ENCODE measurements around the gene VSTM2B. TPM values are rescaled to one million over a fixed set of nuclear protein-coding genes. Genes with fewer than 3 reads are reported as not detected.
"Not testable (repeated sequence)": the region's sequence is repeated elsewhere in the genome, so short reads cannot be mapped to it uniquely, and the experiment has no call there.

The VSTM2B gene
- total RNA-seq, 1 donor from 2014 or later: not detected

DNA sequence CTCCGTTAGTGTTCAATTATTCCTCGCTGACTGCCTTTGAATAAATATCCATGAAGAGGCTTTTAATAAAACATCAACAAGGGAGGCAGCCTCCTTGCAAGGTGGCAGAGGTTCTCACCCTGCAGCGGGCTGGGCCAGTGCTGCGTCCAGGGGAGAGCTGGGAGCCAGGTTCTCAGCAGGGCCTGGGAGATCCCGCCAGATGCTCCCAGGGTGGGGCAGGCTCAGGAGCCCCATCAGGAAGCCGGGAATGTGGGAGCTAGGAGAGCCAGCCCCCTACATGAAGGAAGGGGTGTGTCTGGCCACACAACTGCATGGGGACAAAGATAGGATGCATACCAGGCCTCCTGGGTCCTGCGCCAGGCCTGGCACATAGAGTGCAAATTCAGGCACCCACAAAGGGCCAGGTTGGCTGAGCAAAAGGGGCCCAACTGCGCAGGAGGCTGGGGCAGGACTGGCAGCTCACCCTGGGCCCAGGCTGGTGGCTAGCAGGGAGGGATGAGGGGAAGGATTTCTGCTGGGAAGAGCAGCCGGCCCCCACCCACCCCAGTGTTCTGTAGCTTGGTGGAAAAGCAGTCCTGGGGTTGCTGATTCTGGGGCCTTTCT lies 22.8 kb downstream of the VSTM2B start:
- TF ChIP-seq, protein P1, sequence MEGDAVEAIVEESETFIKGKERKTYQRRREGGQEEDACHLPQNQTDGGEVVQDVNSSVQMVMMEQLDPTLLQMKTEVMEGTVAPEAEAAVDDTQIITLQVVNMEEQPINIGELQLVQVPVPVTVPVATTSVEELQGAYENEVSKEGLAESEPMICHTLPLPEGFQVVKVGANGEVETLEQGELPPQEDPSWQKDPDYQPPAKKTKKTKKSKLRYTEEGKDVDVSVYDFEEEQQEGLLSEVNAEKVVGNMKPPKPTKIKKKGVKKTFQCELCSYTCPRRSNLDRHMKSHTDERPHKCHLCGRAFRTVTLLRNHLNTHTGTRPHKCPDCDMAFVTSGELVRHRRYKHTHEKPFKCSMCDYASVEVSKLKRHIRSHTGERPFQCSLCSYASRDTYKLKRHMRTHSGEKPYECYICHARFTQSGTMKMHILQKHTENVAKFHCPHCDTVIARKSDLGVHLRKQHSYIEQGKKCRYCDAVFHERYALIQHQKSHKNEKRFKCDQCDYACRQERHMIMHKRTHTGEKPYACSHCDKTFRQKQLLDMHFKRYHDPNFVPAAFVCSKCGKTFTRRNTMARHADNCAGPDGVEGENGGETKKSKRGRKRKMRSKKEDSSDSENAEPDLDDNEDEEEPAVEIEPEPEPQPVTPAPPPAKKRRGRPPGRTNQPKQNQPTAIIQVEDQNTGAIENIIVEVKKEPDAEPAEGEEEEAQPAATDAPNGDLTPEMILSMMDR (conservative IDR thresholded peaks at IDR 0.05; ENCODE audit: low read depth, low read length): no peak
- DNase-seq (ENCODE audit: low read depth): no peak
- H3K4me3 ChIP-seq (ENCODE audit: low read depth, low read length): no peak overlapping the region

DNA sequence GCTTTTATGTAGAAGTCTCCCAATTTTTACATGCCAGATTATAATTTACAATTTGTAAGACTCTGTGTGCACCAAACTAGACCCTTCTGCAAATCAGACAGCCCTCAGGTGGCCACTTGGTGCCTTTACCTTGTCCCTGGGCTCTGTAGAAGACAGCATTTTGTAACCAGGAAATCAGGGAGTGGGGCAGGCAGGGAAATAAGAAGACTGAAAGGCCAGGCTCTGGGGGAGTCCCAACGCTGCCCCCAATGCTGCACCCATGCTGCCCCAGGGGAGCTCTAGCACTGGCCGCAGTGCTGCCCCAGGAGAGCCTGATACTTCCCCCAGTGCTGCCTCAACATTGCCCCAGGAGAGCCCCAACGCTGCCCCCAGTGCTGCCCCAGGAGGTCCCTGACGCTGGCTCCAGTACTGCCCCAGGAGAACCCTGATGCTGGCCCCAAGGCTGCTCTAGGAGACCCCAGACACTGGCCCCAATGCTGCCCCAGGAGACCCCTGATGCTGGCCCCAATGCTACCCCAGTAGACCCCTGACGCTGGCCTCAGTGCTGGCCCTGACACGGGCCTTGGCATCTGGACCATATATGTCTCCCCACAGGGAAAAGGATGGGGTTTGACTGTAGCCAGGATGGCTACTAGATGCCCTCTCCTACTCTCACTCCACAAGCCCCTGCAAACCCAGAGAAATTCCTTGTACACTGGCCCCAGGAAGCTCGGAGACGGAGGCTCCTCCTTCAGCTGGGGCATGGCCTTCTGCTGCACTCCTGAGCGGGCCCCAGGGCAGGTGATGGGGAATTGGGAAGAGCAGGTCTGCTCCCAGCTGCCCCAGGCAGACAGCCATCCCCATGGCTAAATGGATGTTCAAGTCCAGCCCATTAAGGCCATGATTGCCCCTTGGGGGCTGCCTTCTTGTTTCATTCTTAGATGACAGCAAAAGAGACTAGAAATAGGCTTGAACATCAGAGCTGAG lies 23.6 kb downstream of the VSTM2B start:
- TF ChIP-seq, protein P1 (conservative IDR thresholded peaks at IDR 0.05; ENCODE audit: low read depth, low read length): no peak
- no peak overlapping the region for H3K4me3 ChIP-seq (ENCODE audit: low read depth, low read length)
- DNase-seq (ENCODE audit: low read depth): no peak

DNA sequence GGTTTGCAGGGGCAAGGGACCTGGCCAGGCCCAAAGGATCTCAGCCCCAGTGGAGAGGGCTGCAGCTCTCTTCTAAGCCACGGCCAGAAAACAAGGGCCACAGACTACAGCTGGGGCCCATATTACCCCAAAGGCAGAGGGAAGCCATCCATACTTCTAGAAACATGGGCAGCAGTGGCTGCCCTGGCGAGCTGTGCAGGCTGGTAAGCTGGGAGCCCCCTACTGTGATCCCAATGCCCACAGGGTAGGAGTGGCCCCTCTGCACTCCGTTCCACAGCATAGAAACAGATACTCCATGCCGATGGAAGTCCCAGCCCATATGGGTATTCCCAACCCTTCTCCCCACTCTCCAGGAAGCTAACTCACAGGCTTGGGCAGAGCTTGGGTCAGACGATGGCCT lies 25.1 kb downstream of the VSTM2B start:
- no peak for DNase-seq (ENCODE audit: low read depth)
- TF ChIP-seq, protein P1 (conservative IDR thresholded peaks at IDR 0.05; ENCODE audit: low read depth, low read length): no peak
- no peak overlapping the region for H3K4me3 ChIP-seq (ENCODE audit: low read depth, low read length)

DNA sequence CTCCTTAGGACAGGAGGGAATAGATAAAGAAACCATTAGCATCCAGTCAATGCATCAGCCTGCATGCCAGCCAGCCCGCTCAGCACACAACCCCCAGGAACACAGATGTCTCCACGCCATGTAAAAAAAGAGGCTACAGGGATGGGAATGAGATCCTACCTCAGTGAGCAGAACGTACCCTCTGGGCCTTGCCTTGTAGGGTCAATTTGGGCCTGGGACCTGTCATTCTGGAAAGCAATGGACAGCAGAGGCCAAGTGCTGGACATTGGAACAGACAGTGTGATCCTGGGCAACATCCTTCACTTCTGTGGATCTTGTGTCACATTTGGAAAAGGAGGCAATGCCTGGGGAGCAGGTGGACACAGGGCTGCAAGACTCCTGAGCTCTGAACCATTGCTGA lies 26.0 kb downstream of the VSTM2B start:
- TF ChIP-seq, protein P1 (conservative IDR thresholded peaks at IDR 0.05; ENCODE audit: low read depth, low read length): no peak
- H3K4me3 ChIP-seq (ENCODE audit: low read depth, low read length): no peak overlapping the region

DNA sequence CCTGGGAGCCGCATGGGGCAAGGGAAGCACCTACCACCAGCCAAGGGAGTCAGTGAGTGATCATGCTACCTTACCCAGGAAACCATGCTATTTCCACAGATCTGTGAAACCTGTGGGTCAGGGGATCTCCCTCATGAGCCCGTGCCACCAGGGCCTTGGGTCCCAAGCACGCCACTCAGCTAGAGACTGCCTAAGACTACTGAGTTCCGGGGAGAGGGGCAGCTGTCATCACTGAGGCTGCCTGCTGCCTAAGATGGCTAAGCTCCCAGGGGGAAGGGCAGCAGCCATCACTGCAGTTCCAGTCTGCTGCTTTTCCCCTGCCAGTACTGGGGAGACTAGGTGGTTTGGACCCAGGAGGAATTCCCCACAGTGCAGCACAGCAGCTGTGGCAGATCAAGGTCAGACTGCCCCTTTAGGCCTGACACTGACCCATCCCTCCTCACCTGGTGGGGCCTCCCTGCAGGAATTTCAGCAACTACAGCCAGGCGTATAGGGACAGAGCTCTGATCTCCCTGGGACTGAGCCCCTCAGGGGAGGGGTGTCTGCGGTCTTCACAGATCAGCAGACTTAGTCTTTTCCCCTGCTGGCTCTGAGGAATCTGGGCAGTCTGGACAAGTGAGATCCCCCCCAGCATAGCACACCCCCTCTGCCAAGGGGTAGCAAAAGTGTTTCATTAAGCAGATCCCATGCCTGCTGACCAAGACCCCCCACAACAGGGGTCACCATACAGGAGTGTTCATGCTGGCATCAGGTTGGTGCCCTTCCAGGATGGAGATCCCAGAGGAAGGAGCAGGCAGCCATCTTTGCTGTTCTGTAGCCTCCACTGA lies 26.9 kb downstream of the VSTM2B start:
- no peak overlapping the region for H3K4me3 ChIP-seq (ENCODE audit: low read depth, low read length)
- TF ChIP-seq, protein P1 (conservative IDR thresholded peaks at IDR 0.05; ENCODE audit: low read depth, low read length): no peak
- DNase-seq (ENCODE audit: low read depth): no peak

More for the DNA sequence above, 26.0 kb downstream of the VSTM2B start:
- DNase-seq (ENCODE audit: low read depth): no peak

DNA sequence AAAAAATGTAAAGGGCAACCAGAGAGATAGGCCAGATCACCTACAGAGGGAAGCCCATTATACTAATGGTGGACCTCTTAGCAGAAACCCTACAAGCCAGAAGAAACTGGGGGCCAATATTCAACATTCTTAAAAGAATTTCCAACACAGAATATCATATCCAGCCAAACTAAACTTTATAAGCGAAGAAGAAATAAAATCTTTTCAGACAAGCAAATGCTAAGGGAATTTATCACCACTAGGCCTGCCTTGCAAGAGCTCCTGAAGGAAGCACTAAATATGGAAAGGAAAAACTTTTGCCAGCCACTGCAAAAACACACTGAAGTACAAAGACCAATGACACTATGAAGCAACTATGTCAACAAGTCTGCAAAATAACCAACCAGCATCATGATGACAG lies 28.4 kb downstream of the VSTM2B start:
- H3K4me3 ChIP-seq (ENCODE audit: low read depth, low read length): no peak overlapping the region
- DNase-seq (ENCODE audit: low read depth): no peak
- TF ChIP-seq, protein P1 (conservative IDR thresholded peaks at IDR 0.05; ENCODE audit: low read depth, low read length): no peak

DNA sequence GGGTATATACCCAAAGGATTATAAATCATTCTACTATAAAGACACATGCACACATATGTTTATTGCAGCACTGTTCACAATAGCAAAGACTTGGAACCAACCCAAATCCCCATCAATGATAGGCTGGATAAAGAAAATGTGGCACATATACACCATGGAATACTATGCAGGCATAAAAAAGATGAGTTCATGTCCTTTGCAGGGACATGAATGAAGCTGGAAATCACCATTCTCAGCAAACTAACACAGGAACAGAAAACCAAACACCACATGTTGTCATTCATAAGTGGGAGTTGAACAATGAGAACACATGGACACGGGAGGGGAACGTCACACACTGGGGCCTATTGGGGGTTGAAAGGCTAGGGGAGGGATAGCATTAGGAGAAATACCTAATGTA lies 33.3 kb downstream of the VSTM2B start:
- not testable (repeated sequence) for DNase-seq (ENCODE audit: low read depth); H3K4me3 ChIP-seq (ENCODE audit: low read depth, low read length)
